H1 (cell line): ENCODE measurements around the gene IFITM10. TPM values are rescaled to one million over a fixed set of nuclear protein-coding genes. Genes with fewer than 3 reads are reported as not detected.

ENCODE experiments used
- BCL11A ChIP-seq, 2 experiments: IDR thresholded peaks; one replicate each; pipeline ENCODE4 v1.6.1; 2011; ENCODE audit warnings: low read depth in 2 of 2, low read length in 2 of 2, mild to moderate bottlenecking in 2 of 2
- BRCA1 ChIP-seq: IDR thresholded peaks from 2 replicates; pipeline ENCODE4 v1.6.1; 2012; ENCODE audit warnings: low read depth, low read length, improper control_type of control experiment
- PHF8 ChIP-seq: fragments of 200-600 bp; sonication (generic); conservative IDR thresholded peaks from 2 replicates; pipeline ENCODE4 v1.7.1; 2012; ENCODE audit warnings: low read depth, mild to moderate bottlenecking, inconsistent platforms, low read length, moderate library complexity
- POU5F1 ChIP-seq: IDR thresholded peaks from 2 replicates; pipeline ENCODE4 v1.6.1; 2011; ENCODE audit warnings: low read depth, mild to moderate bottlenecking, low read length, moderate library complexity
- SP2 ChIP-seq: IDR thresholded peaks from 2 replicates; pipeline ENCODE4 v1.6.1; 2012; ENCODE audit warnings: mild to moderate bottlenecking, low read length, inconsistent platforms
- polyA plus RNA-seq, 7 experiments: library from polyadenylated mRNA; depleted of rRNA in 3 of 7; stranded (reverse) in 5 of 7; unstranded in 2 of 7; fragments of >200 nt in 5 of 7; fragments of 200-250 nt in 2 of 7; gene quantifications; 1 replicate in 5 of 7; 2 replicates in 1 of 7; 4 replicates in 1 of 7; pipeline versions ENCODE4 v1.2.1 to v1.2.3, GENCODE V29; 2011 to 2013; ENCODE audit warnings: missing spikeins in 2 of 7, mixed read lengths in 2 of 7
- total RNA-seq: library from RNA; stranded (reverse); fragmentation: NEBNext Ultra II Directional; extraction: Animal tissue kit (Norgen Biotek cat#: 25700); gene quantifications from 2 replicates; pipeline ENCODE4 v1.2.1, GENCODE V29; 2021

Gene IFITM10
- total and polyA plus RNA-seq, 2 of the 8 experiments (the other 6 are each of a cell fraction or from before 2014, with no cell fraction given), result 0.08 to 0.22 TPM

DNA sequence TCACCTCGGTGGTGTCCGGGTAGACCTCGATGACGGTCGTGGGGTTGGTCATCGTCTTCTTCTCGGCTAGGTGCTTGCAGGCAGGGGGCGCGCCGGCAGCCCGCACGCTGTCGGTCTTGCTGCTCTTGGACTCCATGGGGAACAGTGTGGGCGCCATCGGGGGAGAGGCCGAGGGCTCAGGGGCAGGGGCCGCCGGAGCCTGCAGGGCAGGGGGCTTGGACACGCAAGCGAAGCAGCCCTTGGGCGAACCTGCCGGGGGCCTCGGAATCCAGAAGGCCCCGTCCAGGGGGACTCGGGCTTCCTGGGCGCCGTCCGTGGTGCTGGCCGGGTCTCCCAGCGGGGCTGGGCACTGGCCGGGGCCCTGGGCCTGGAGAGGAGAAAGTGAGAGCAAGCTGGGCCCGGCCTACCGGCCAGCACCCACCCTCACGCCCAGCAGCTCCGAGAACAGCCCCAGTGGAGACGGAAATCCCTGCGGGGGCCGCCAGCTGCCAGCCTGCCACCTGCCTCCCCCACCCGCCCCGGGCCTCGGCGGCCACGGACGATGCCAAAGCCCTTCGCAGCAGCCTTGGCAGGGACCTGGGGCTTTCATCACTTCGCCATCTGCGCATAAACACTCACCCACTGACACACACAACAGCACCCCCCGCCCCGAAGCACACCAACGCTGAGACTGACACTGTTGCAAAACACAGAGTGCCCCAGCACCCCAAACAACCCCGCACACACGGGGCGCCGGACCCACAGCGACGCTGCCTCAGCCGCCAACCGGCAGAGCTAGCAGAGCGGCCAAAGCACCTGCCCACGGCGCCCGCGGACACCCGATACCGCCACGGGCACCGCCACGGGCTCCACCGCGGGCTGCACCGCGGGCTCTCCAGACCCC is 2.4 kb downstream of the IFITM10 start (continued):
- TF ChIP-seq SP2, result no peak
- TF ChIP-seq PHF8, result no peak
- TF ChIP-seq BRCA1, result no peak
- TF ChIP-seq POU5F1, result no peak
- TF ChIP-seq BCL11A (IDR thresholded peaks at IDR 0.05; ENCODE audit: low read depth in 2 of 2, low read length in 2 of 2), result no peak
